Measurements from ENCODE around the gene TPRN. TPM values are rescaled to one million over a fixed set of nuclear protein-coding genes. Genes with fewer than 3 reads are reported as not detected.

The TPRN gene
- total and polyA plus RNA-seq, 9 of the 15 experiments (the other 6 are each of a cell fraction or from before 2014, with no cell fraction given), result 0.31 to 31.9 (median 4.4) TPM

DNA sequence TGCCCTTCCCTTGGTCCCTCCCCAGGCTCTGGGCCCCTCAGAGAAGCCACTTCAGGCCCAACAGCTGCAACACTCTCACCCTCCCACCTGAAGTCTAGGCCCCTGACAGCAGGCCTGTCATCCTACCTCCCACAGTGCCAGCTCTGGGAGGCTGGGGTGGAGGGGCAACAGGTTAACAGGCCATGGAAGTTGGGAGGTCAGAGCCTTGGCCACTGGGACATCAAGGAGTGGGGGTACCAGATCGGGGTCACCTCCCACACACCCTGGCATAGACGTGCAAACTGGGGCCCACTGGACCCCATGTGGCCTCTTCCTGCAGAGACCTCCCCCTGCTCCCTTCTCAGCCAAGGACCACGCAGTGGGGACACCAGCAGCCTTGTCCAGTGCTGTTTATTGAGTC is 9.3 kb downstream of the TPRN start:
- Histone ChIP-seq H3K4me3 (no peak overlapping the region), H4K20me1 (replicated peaks; ENCODE audit: control insufficient read depth, insufficient read depth, low read length) (peaks cover 8% of the 10 kb centered on the region), H3K4me1 (replicated peaks in 1 of 2; ENCODE audit: control insufficient read depth in 2 of 2, insufficient read depth in 2 of 2, low read length in 2 of 2) (peaks cover 20 to 97% of the 10 kb centered on the region in 2 experiments), H3K27ac (ENCODE audit: extremely low read depth, low read depth, low read length) (no peak overlapping the region), H2AFZ (ENCODE audit: low read depth, low read length) (no peak overlapping the region), H3K4me2 (ENCODE audit: insufficient read depth, low read length) (no peak overlapping the region), H3K36me3 (ENCODE audit: control insufficient read depth, insufficient read depth, low read length) (peaks cover 46% of the 10 kb centered on the region; the same call in 2 of the 3 replicates), H3K9me1 (ENCODE audit: control insufficient read depth, insufficient read depth, low read length) (no peaks in the 10 kb centered on the region), H3K9ac (ENCODE audit: insufficient read depth in 1 of 2, low read depth in 2 of 2, low read length in 2 of 2) (peak overlapping the region in 1 of 2 experiments; percentile 66; a peak in 2 of 4 replicates), H3K27me3 (ENCODE audit: control insufficient read depth in 2 of 2, insufficient read depth in 2 of 2, low read length in 2 of 2) (no peaks in the 10 kb centered on the region), H3K79me2 (ENCODE audit: control insufficient read depth, insufficient read depth, low read length) (peaks cover 49% of the 10 kb centered on the region), H3K9me3 (replicated peaks; ENCODE audit: control insufficient read depth, insufficient read depth, low read depth, low read length) (no peaks in the 10 kb centered on the region)
- FAIRE-seq (no peak), DNase-seq (ENCODE audit: extremely low read depth in 1 of 4, low spot score in 3 of 4) (no peak), ATAC-seq (no peak)
- in situ Hi-C loops (cut with MboI), result no loop called here
- TF ChIP-seq SMAD3 (CRISPR knock-in tag; conservative IDR thresholded peaks at IDR 0.05), result no peak
- no peak for TF ChIP-seq ZNF263 (CRISPR knock-in tag; IDR thresholded peaks at IDR 0.05; ENCODE audit: borderline replicate concordance)
- TF ChIP-seq ZNF655 (CRISPR knock-in tag; IDR thresholded peaks at IDR 0.05), result no peak
- TF ChIP-seq ADNP (tag; IDR thresholded peaks at IDR 0.05), result no peak
- TF ChIP-seq ZNF24 (IDR thresholded peaks at IDR 0.05), result no peak
- TF ChIP-seq GATAD2A (IDR thresholded peaks at IDR 0.05), result no peak
- no TSS peak for BruUV-seq (replicated peaks)
- intact Hi-C loops (cut with micrococcal nuclease), result no loop called here
- 74% methylated on average over 3 of the region's 3 CpGs for WGBS (ENCODE audit: insufficient coverage, low coverage, missing lambda C conversion rate)
- POLR2A ChIA-PET, result interaction anchor here (0.9 to 6.7 kb wide), 3 partner anchors 12 to 28 kb away, joined by 4 to 56 read pairs (median 5); partner anchors contain the start of genes NDOR1, TMEM203 and TPRN
- CTCF ChIA-PET (ENCODE audit: low intra/inter-chr PET ratio), result no interaction called here
